ENCODE results near the gene MON2.
"Not testable (repeated sequence)": the region's sequence is repeated elsewhere in the genome, so short reads cannot be mapped to it uniquely, and the experiment has no call there.

Gene MON2

DNA sequence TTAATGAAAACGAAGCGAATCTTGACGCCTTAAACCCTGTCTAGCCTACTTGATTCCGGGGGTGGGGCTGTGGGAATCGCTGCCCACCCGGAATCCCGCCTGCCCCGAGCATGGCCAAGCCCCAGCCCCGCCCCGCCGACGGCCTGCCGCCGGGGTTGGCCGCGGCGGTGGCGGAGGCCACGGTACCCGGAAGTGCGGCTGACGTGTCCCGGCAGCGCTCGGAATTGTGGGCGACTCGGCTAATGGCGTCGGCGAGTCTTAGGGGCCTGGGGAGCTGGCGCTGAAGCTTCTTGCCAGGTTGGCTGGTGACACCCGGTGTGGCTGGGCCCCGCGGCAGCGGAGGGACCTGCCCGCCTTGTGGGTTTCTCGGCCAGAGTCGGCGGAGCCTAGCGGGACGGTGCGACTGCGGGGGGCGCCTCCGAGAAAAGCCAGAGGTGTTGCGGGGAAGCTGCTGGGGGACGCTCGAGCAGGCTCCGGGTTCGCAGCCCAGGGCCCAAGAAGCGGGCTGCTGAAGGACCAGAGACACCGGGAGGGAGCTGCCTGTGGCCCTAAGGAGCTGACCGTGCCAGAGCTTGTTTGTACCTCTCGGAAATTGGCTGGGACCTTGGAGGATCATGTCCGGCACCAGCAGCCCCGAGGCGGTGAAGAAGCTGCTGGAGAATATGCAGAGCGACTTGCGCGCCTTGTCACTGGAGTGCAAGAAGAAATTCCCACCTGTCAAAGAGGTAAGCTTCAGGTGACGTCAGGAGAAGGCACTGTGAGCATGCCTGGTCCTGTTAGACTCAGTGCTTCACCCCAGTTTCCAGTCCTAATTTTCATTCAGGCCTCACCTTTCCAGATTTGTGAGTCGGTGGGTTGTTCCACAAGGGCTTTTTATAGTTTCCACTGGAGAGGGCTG, at the start of gene MON2:
MON2 (plus strand) TSS at position 233 of the 898 bp plus-strand sequence; CDS start at position 615, 382 bp downstream.
- DNase-seq (ENCODE audit: extremely low read depth in 1 of 2, low read depth in 1 of 2) = peak; percentile 63 to 78

DNA sequence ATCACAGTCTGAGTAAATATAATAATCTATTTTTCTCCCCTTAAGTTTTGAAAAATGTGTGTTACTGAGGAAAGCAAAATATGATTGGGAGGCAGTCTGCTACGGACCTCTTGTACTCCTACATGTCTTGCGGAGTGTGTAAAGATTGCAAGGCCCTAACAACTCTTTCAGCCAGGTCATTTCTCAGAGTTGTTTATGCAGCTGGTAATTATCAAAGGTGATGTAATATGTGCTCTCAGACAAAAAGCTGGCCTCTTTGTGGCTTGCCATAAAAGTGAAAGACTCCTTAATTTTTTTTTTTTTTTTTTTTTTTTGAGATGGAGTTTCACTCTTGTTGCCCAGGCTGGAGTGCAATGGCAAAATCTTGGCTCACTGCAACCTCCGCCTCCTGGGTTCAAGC, 40.5 kb upstream of the MON2 start:
- no peak for DNase-seq (ENCODE audit: extremely low read depth in 1 of 2, low read depth in 1 of 2)

GRCh38 chr12:62429457-62429856, 37.2 kb upstream of the MON2 start:
- no peak for DNase-seq (ENCODE audit: extremely low read depth in 1 of 2, low read depth in 1 of 2)

DNA sequence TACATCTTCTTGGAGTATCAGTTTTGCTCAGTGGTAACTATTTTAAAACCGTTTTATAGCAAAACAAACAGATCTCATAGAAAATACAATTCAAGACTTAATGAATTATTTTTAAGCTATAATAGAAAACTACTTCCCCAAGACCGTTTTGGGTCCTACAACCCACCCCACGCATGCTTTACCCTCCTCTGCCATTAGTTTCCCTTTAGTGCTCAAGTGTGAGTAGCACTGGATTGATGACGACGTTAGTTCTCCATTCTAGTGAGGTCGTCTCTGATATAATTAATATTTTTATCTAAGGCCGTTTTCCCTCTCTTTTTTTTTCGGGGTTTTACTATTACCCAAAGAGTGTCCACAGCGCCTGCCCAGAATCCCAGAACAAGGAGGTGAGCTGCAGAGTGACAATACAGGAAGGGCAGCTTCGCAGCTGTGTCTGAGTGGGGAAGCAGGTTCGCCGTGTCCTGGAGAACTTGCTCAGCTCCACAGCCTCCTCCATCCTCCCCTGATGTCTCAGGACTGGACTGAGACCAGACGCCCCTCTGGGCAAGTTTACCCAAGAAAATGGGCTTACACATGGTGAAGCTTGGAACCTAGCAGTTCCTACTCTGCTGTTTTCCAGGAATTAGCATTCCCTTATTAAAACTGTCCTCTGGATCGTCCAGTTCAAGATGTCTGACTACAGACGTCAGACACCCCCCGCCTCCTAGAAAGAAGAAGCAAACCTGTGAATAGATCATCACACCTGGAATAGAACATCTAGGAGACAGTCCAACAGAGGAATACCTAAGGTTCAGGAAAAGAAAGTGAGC, 31.9 kb upstream of the MON2 start:
- no peak for DNase-seq (ENCODE audit: extremely low read depth in 1 of 2, low read depth in 1 of 2)

- DNase-seq (ENCODE audit: extremely low read depth in 1 of 2, low read depth in 1 of 2) = peak in 1 of 2 donors; percentile 4
Measured at GRCh38 chr12:62435303-62436163, 31.1 kb upstream of the MON2 start.

DNA sequence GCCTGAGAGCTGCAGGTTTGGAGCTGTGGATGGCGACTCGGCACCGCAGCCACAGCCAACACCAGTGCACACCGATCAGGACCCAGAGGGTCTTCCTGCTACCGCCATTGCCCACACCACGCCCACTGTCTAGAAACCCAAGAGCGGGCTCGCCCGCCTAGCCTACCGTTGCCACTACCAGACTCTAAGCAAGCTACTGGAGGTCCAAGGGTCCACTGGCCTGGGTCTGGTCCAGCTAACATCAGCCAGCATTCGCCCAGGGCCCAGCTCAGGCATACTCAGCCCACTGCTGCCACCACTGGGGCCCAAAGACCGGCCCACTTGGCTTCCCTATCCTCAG, 30.5 kb upstream of the MON2 start:
- no peak for DNase-seq (ENCODE audit: extremely low read depth in 1 of 2, low read depth in 1 of 2)

DNA sequence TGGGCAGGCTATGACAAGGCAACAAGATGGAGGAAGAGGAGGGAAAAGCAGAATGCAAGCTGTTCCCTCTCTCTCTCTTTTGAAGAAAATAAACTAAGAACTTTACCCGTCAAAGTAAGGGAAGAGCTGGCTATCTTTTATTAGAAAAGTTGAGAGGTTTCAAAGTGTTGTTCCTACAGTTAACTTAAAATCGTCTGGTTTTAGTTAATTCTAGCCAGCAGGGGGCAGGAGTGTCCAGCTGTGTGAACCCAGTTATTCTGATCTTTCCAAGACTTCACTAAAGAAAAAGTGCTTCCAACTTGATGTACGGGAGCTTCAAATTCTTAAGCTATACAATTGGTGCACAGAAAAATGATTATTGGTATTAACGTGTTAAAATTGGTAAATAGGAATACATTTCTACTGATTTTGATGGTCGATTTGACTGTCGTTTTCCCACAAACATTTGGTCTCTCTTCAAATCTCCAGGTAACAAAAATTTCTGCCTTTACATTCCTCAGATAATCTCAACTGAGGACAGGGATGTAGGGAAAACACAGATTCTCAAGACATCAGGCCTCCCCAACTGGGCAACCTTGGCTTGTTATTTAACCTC, 28.4 kb upstream of the MON2 start:
- DNase-seq (ENCODE audit: extremely low read depth in 1 of 2, low read depth in 1 of 2) = peak in 1 of 2 donors; percentile 32

DNA sequence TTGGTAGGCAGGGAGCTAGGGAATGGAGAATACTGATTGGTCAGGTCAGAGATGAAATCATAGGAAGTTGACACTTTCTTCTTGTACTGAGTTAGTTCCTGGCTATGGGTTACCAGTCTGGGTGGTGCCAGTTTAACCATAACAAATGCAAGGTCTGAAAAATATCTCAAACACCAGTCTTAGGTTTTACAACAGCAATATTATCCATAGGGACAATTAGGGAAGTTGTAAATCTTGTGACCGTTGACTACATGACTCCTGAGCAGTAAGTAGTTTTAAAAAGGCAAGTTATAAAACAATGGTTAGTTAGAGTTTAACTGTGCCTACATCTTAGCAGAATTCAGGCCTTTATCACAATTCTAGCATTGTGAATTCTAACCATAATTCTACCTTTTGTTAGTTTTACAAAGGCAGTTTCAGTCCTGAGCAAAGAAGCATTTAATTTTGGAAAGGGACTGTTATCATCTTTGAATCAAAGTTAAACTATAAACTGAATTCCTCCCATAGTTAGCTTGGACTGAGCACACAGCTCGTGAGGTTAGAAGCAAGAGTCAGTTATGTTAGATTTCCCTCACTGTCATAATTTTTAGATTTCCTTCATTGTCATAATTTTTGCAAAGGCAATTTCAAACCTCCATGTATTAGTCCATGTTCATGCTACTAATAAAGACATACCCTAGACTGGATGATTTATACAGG, 19.7 kb upstream of the MON2 start:
- DNase-seq (ENCODE audit: extremely low read depth in 1 of 2, low read depth in 1 of 2) = no peak

GRCh38 chr12:62448436-62448835, 18.2 kb upstream of the MON2 start:
- DNase-seq (ENCODE audit: extremely low read depth in 1 of 2, low read depth in 1 of 2) = no peak

GRCh38 chr12:62455429-62455828, 11.2 kb upstream of the MON2 start:
- not testable (repeated sequence) for DNase-seq (ENCODE audit: extremely low read depth in 1 of 2, low read depth in 1 of 2)

GRCh38 chr12:62458626-62459025, 8.0 kb upstream of the MON2 start:
- DNase-seq (ENCODE audit: extremely low read depth in 1 of 2, low read depth in 1 of 2) = no peak

GRCh38 chr12:62459976-62460375, 6.7 kb upstream of the MON2 start:
- DNase-seq (ENCODE audit: extremely low read depth in 1 of 2, low read depth in 1 of 2) = no peak

- not testable (repeated sequence) for DNase-seq (ENCODE audit: extremely low read depth in 1 of 2, low read depth in 1 of 2)
Measured at GRCh38 chr12:62461171-62461837, 5.3 kb upstream of the MON2 start.

- DNase-seq (ENCODE audit: extremely low read depth in 1 of 2, low read depth in 1 of 2) = not testable (repeated sequence)
Measured at GRCh38 chr12:62463252-62463651, 3.4 kb upstream of the MON2 start.

DNA sequence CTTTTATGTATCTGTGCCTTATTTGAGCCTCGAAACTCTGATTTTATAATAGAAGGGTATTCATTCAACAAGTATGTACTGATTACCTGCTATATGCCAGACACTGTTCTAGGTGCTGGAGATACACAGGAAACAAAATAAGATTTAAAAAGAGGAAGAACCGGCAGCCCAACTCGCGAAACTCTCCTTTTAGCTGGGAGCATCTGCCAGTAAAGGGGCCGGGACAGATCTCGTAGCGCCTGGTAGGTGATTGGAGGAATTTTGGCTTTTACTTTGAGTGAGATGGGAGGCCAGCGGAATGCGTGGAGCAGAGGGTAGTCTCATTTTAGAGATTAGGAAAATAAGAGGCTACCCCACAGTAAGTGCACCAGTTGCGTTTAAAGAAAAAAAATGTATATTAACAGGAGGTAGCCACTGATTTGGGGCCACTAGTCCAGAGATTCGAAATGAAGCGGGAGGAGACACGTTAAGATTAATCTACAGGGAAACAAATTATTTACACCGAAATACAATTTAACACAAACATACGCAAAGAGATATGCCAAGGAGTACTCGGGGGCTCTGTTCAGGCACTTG, 520 bp upstream of the MON2 start:
- DNase-seq (ENCODE audit: extremely low read depth in 1 of 2, low read depth in 1 of 2) = no peak

GRCh38 chr12:62468397-62468796, 1.8 kb downstream of the MON2 start:
- DNase-seq (ENCODE audit: extremely low read depth in 1 of 2, low read depth in 1 of 2) = no peak

DNA sequence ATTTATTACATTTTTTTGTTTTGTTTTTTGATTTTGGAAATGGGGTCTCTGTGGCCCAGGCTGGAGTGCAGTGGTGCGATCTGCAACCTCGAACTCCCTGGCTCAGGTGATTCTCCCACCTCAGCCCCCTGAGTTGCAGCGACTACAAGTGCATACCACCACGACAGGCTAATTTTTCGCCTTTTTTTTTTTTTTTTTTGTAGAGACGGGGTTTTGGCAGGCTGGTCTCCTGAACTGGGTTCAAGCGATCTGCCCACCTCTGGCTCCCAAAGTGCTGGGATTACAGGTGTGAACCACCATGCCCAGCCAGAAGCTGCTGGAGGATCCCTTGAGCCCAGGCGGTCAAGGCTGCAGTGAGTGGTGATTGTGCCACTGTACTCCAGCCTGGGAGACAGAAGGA, 2.3 kb downstream of the MON2 start:
- no peak for DNase-seq (ENCODE audit: extremely low read depth in 1 of 2, low read depth in 1 of 2)

- DNase-seq (ENCODE audit: extremely low read depth in 1 of 2, low read depth in 1 of 2) = no peak
Measured at GRCh38 chr12:62469704-62470103, 3.1 kb downstream of the MON2 start.

DNA sequence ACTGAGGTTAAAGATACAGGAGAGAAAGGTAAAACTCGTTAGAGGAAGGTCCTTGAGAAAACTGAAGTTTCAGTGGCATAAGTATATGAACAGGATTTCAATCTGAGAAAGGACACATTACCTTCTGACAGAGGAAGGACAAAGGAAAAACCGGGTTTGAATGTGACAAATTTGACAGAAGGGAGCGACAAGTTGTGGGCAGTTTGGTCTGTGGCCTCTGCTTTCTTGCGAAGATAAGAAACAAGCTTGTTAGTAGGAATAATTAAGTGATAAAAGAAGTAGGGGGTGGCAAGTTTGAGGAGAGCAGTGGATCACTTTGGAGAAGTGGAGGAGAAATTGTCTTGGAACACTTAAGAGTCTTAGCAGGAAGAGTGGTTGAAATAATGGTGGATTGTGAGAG, 5.1 kb downstream of the MON2 start:
- no peak for DNase-seq (ENCODE audit: extremely low read depth in 1 of 2, low read depth in 1 of 2)

All from activated CD8-positive, alpha-beta memory T cell treated with anti-CD3 and anti-CD28 coated beads for 1 hour (primary cell).